Activated naive CD4-positive, alpha-beta T cell treated with anti-CD3 and anti-CD28 coated beads, Interleukin-2, amount 10 ng/mL, durations not matched to agents 7 days and 5 days (primary cell): Measurements from ENCODE around the gene ATG2A.

ENCODE experiments used
- CTCF ChIA-PET: fragments of 350-600 bp; sonication (Branson Sonifier 250); formaldehyde crosslinking; loops from one replicate; lab custom pipeline; 2021; ENCODE audit warnings: antibody characterized with exemption; lab: Charles Lee
- DNase-seq: peaks from one replicate; pipeline ENCODE4 v3.0.0-alpha.2; 2020
- H3K27ac Mint-ChIP-seq: one replicate; pipeline ENCODE4 v1.8.0; 2021; ENCODE audit warnings: mild to moderate bottlenecking, moderate library complexity, mixed read lengths
- H3K27me3 Mint-ChIP-seq: one replicate; pipeline ENCODE4 v1.8.0; 2021; ENCODE audit warnings: mild to moderate bottlenecking, mixed read lengths
- H3K36me3 Mint-ChIP-seq: one replicate; pipeline ENCODE4 v1.8.0; 2021; ENCODE audit warnings: mixed read lengths
- H3K4me1 Mint-ChIP-seq: one replicate; pipeline ENCODE4 v1.8.0; 2021; ENCODE audit warnings: mixed read lengths
- H3K4me3 Mint-ChIP-seq: one replicate; pipeline ENCODE4 v1.8.0; 2021; ENCODE audit warnings: mild to moderate bottlenecking, moderate library complexity, mixed read lengths
- H3K9me3 Mint-ChIP-seq: one replicate; pipeline ENCODE4 v1.8.0; 2021; ENCODE audit warnings: mixed read lengths

The ATG2A gene

GRCh38 chr11:64880240-64881001 is 36.6 kb downstream of the ATG2A start:
- H3K4me1 Mint-ChIP-seq: peaks cover 58% of the 10 kb centered on the region
- CTCF ChIA-PET: interaction anchor here (10.7 to 31.5 kb wide), 2 partner anchors 16 to 31 kb away, joined by 145 to 592 read pairs; partner anchors contain the start of gene CDC42BPG
- no peaks in the 10 kb centered on the region for H3K27me3 Mint-ChIP-seq
- DNase-seq: peak; percentile 52
- H3K27ac Mint-ChIP-seq: peak overlapping the region; percentile 98
- no peaks in the 10 kb centered on the region for H3K9me3 Mint-ChIP-seq
- peak overlapping the region; percentile 94 for H3K4me3 Mint-ChIP-seq
- H3K36me3 Mint-ChIP-seq: peaks cover 22% of the 10 kb centered on the region

GRCh38 chr11:64879244-64879900 is 37.6 kb downstream of the ATG2A start:
- no peaks in the 10 kb centered on the region for H3K27me3 Mint-ChIP-seq
- H3K36me3 Mint-ChIP-seq: peaks cover 31% of the 10 kb centered on the region
- CTCF ChIA-PET: interaction anchor here (1.9 to 31.5 kb wide), 3 partner anchors 15 to 30 kb away, joined by 5 to 592 read pairs (median 145); partner anchors contain the start of gene CDC42BPG
- H3K9me3 Mint-ChIP-seq: no peaks in the 10 kb centered on the region
- peaks cover 62% of the 10 kb centered on the region for H3K4me1 Mint-ChIP-seq
- DNase-seq: no peak
- H3K4me3 Mint-ChIP-seq: peak overlapping the region; percentile 94
- peak overlapping the region; percentile 98 for H3K27ac Mint-ChIP-seq

- Mint-ChIP-seq H3K4me1 (peaks cover 61% of the 10 kb centered on the region), H3K27me3 (no peaks in the 10 kb centered on the region), H3K9me3 (no peaks in the 10 kb centered on the region), H3K4me3 (peak within 1 kb of the TSS; percentile 99), H3K27ac (peak within 1 kb of the TSS; percentile 98), H3K36me3 (peaks cover 34% of the 10 kb centered on the region)
- CTCF ChIA-PET: interaction anchor here (1.9 to 31.5 kb wide), 3 partner anchors 14 to 29 kb away, joined by 5 to 592 read pairs (median 145); partner anchors contain the start of gene CDC42BPG
- DNase-seq: peak; percentile 100
These were observed 38.3 kb downstream of the ATG2A start, which contains the start of gene EHD1 for GRCh38 chr11:64878494-64879243. EHD1 (minus strand) TSS chr11:64878621; CDS start chr11:64878464, 157 bp downstream.

- CTCF ChIA-PET: interaction anchor here (1.9 to 31.5 kb wide), 3 partner anchors 14 to 29 kb away, joined by 5 to 592 read pairs (median 145); partner anchors contain the start of gene CDC42BPG
- Mint-ChIP-seq H3K9me3 (no peaks in the 10 kb centered on the region), H3K4me3 (peak overlapping the region; percentile 99), H3K4me1 (peaks cover 63% of the 10 kb centered on the region), H3K36me3 (peaks cover 38% of the 10 kb centered on the region), H3K27me3 (no peaks in the 10 kb centered on the region), H3K27ac (peak overlapping the region; percentile 84)
- no peak for DNase-seq
These were observed 38.9 kb downstream of the ATG2A start for GRCh38 chr11:64878223-64878493.

- H3K27me3 Mint-ChIP-seq: no peaks in the 10 kb centered on the region
- peaks cover 44% of the 10 kb centered on the region for H3K36me3 Mint-ChIP-seq
- no peaks in the 10 kb centered on the region for H3K9me3 Mint-ChIP-seq
- peak; percentile 65 for DNase-seq
- peak overlapping the region; percentile 84 for H3K27ac Mint-ChIP-seq
- CTCF ChIA-PET: interaction anchor here (1.1 to 31.5 kb wide), 4 partner anchors 10 to 28 kb away, joined by 5 to 592 read pairs (median 75); partner anchors contain the start of gene CDC42BPG
- H3K4me3 Mint-ChIP-seq: peak overlapping the region; percentile 99
- peaks cover 65% of the 10 kb centered on the region for H3K4me1 Mint-ChIP-seq
These were observed 39.4 kb downstream of the ATG2A start for GRCh38 chr11:64877390-64878222.

GRCh38 chr11:64876835-64877341 is 40.1 kb downstream of the ATG2A start:
- CTCF ChIA-PET: interaction anchor here (1.1 to 31.5 kb wide), 3 partner anchors 11 to 27 kb away, joined by 5 to 592 read pairs (median 145); partner anchors contain the start of gene CDC42BPG

GRCh38 chr11:64876229-64876750 is 40.7 kb downstream of the ATG2A start:
- Mint-ChIP-seq H3K27ac (peak overlapping the region; percentile 84), H3K27me3 (no peaks in the 10 kb centered on the region), H3K4me3 (peak overlapping the region; percentile 99), H3K36me3 (peaks cover 52% of the 10 kb centered on the region), H3K4me1 (peaks cover 75% of the 10 kb centered on the region), H3K9me3 (no peaks in the 10 kb centered on the region)
- CTCF ChIA-PET: interaction anchor here (10.7 to 31.5 kb wide), 2 partner anchors 12 to 27 kb away, joined by 145 to 592 read pairs; partner anchors contain the start of gene CDC42BPG
- no peak for DNase-seq

More at GRCh38 chr11:64876835-64877341, 40.1 kb downstream of the ATG2A start:
- no peaks in the 10 kb centered on the region for H3K27me3 Mint-ChIP-seq
- H3K4me1 Mint-ChIP-seq: peaks cover 72% of the 10 kb centered on the region
- no peak for DNase-seq
- peak overlapping the region; percentile 84 for H3K27ac Mint-ChIP-seq
- H3K4me3 Mint-ChIP-seq: peak overlapping the region; percentile 99
- H3K9me3 Mint-ChIP-seq: no peaks in the 10 kb centered on the region
- H3K36me3 Mint-ChIP-seq: peaks cover 47% of the 10 kb centered on the region

- Mint-ChIP-seq H3K36me3 (peaks cover 53% of the 10 kb centered on the region), H3K9me3 (no peaks in the 10 kb centered on the region), H3K4me3 (peak overlapping the region; percentile 99), H3K27me3 (no peaks in the 10 kb centered on the region), H3K4me1 (peaks cover 74% of the 10 kb centered on the region), H3K27ac (peak overlapping the region; percentile 84)
- DNase-seq: no peak
- CTCF ChIA-PET: interaction anchor here (1.0 to 31.5 kb wide), 4 partner anchors 11 to 26 kb away, joined by 3 to 592 read pairs (median 76); partner anchors contain the start of gene CDC42BPG
These were observed 41.4 kb downstream of the ATG2A start for GRCh38 chr11:64875369-64876228.

- peaks cover 74% of the 10 kb centered on the region for H3K4me1 Mint-ChIP-seq
- H3K4me3 Mint-ChIP-seq: peak overlapping the region; percentile 99
- H3K27ac Mint-ChIP-seq: peak overlapping the region; percentile 87
- CTCF ChIA-PET: interaction anchor here (0.9 to 31.5 kb wide), 5 partner anchors 10 to 25 kb away, joined by 3 to 592 read pairs (median 7); partner anchors contain the start of gene CDC42BPG
- H3K36me3 Mint-ChIP-seq: peaks cover 57% of the 10 kb centered on the region
- H3K9me3 Mint-ChIP-seq: no peaks in the 10 kb centered on the region
- DNase-seq: no peak
- no peaks in the 10 kb centered on the region for H3K27me3 Mint-ChIP-seq
These were observed 42.4 kb downstream of the ATG2A start for GRCh38 chr11:64874308-64875240.

- Mint-ChIP-seq H3K27ac (peak overlapping the region; percentile 85), H3K4me1 (peaks cover 81% of the 10 kb centered on the region), H3K27me3 (no peaks in the 10 kb centered on the region), H3K9me3 (no peaks in the 10 kb centered on the region), H3K36me3 (peaks cover 71% of the 10 kb centered on the region), H3K4me3 (peak overlapping the region; percentile 13)
- no peak for DNase-seq
- CTCF ChIA-PET: interaction anchor here (1.0 to 31.5 kb wide), 4 partner anchors 9 to 23 kb away, joined by 3 to 592 read pairs (median 76); partner anchors contain the start of gene CDC42BPG
These were observed 44.1 kb downstream of the ATG2A start for GRCh38 chr11:64872790-64873488.
